Superior temporal gyrus (tissue), 1 donor: ENCODE data around the gene OAT.

Experiments used
- DNase-seq: peaks from one replicate; pipeline ENCODE4 v3.0.0-alpha.2; 2016; ENCODE audit errors: extremely low spot score

Gene OAT

DNA sequence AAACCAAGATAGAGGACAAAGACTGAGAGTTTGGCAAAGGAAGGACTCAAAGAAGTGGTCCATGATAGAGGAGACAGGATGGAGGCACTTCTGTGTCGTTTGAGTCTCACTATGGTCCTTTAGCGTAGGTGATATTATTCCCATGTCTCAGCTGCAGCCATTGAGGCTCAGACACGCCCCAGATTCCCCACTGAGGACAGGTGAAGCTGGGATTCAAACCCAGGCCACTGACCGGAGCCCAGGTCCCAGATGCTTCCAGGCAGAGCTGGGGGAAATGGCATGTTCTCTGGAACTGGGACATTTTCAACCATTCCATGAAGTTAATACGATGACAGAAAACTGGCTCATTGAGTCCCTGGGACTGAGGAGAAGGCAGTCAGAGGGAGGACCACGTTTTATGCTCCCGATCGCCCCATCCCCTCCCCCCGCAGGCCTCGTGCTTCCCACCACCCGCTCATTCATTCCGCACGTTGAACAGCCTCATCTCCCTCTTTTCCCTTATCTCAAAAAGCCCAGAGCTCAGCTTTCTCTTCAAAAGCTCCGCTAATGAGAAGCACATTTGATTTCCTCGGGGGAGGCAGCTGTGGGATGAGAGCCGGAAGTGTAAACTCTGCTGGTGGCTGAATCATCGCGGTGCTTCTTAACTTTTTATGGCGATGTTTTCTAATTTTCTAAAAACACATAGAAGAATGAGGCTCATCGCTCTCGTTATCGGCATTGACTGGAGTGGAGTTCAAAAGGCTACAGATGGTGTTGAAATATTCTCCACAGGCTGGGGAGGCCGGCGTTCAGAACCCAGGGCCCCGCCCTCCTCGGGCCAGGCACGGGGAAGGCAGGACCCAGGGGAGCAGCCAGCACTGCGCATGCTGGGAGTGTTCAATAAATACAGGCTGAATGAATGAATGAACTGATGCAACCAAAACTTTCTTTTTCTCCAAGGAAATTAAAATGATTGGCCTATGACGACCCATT lies 64.0 kb downstream of the OAT start:
- peak; percentile 28 for DNase-seq

GRCh38 chr10:124353896-124354295 lies 64.8 kb downstream of the OAT start:
- no peak for DNase-seq

DNA sequence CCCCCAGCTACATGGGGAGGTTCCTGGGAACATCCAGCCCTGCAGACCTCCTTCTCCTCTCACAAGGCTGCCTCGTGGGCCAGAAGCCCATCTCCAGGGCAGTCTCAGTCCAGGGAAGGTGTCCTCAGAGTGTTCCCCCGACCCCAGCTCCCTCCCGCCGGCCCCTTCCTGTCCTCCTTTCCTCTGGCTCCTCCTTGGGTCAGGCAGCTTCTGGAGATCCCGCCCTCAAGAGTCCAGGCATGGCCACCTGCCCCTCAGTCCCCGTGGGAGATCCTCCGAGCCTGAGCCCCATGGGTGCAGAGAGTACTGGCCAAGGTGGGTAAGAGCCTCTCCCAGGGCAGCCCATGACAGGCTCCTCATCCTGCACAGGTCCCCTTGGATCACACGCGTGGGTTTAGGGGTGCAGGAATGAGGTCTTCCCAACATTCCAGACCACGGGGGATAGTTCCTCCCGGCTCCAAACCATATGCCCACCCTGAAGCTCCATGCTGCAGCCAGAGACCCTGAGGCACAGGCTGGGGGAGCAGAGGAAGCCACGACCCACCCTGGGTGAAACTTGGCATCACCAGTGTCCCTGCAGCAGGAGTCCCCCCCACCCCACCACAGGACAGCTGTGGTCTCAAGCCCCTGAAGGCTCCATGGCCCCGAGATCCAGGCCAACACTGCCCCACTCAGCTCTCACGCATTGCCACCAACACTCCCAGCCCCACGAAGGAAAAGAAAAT lies 65.5 kb downstream of the OAT start:
- no peak for DNase-seq

GRCh38 chr10:124351481-124352220 lies 67.1 kb downstream of the OAT start:
- no peak for DNase-seq

DNA sequence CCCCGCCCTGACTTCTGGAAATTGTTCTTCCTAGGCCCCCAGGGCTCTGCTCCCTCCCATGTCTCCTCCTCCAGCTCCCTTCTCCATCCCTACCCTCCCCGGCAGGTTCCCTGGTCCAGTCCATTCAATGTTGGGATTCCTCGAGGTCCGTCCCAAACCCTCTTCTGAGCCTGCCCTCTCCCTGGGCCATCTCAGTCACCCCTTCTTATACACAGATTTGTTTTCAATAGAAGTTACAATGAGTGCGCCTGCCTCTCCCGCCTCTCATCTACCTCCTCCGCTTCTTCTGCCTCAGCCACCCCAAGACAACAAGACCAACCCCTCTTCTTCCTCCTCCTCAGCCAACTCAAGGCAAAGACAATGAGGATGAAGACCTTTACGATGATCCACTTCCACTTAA lies 67.9 kb downstream of the OAT start:
- DNase-seq: no peak

DNA sequence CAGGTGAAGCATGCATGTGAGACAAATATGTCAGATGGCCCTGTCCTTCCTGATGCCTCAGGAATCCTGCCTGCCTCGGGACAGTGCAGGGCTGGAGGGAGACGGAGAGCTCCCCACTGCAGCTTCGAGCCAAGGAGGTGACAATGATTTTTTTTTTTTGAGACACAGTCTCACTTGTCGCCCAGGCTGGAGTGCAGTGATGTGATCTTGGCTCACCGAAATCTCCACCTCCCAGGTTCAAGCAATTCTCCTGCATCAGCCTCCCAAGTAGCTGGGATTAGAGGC lies 68.8 kb downstream of the OAT start:
- DNase-seq: no peak

DNA sequence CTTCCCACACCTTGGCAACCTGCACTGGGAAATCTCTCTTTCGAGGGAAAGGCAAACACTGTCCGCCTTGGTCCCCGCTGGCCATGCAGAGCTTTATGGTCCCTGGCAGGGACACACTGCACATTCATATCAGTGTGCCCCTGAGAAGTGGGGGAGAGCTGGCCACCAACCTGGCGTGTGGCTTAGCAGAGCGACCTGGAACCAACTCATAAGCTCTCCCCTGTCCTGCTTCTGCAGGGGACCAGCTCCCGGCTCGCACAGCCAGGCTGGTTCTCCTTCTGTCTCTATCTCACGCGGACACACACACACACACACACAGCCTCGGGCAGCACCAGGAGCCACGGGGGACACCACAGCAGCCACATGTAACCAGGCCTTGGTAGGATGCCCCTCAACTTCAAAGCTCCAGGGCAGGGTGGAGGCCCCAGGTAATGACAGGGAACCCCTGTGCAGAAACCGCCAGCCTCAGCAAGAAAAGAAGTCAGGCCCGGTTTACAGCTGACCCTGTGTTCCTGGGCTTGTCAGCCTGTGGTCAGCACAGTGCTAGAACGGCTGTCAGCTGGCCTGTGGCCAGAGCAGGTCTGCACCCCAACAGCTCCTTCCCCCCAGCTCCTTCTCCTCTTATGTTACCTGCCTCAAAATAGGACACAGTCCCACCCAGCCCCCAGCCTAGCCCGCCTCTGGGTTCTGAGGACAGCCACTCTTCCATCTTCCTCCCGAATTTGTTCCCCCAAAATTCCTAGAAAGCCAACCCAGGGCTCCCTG lies 69.3 kb downstream of the OAT start:
- DNase-seq: no peak

DNA sequence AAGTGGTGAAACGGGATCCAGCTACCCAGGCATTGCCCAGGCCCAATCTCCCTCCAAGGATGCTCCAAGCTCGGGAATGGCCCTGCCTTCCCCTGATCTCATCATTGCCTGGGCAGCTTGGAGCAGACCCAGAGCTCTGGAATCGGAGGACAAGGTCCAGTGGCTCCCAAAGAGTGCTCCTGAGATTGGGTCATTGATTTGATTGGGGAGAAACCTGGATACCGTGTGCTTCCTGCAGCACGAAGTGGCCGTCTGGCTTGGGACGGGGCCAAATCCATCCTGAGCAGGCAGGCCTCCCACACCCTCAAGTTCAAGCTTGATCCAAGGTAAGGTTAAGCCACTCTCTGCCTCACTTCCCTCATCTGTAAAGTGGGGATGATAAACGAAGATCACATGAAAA lies 69.9 kb downstream of the OAT start:
- no peak for DNase-seq

- DNase-seq: no peak
These were observed 70.8 kb downstream of the OAT start for GRCh38 chr10:124347956-124348355.
